ENCODE results near the gene CD151. TPM values are rescaled to one million over a fixed set of nuclear protein-coding genes. Genes with fewer than 3 reads are reported as not detected.

Gene CD151
- total RNA-seq, 2 donors from 2014 or later = 443 to 462 TPM

DNA sequence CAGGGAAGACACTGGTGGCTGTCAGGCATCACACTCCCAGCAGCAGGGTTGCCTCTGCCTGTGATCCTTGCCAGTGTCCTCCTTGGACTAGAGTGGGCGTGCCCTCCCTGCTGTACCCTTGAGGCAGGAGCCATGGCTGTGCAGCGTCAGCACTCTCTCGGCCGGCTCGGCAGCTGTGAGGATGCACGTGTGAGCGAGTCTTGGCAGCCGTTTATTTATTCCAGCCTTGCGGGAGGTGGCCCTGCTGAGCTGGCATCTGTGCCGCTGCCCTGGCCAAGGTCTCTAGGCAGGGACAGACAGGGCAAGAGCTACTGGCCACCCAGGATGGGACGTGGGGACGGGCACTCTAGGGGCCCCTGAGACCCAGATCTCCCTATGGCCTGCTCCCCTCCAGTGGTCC, 43.8 kb downstream of the CD151 start:
- ATAC-seq (no peak), DNase-seq (no peak)
- intact Hi-C loops (cut with DNase I, micrococcal nuclease) = no loop called here

DNA sequence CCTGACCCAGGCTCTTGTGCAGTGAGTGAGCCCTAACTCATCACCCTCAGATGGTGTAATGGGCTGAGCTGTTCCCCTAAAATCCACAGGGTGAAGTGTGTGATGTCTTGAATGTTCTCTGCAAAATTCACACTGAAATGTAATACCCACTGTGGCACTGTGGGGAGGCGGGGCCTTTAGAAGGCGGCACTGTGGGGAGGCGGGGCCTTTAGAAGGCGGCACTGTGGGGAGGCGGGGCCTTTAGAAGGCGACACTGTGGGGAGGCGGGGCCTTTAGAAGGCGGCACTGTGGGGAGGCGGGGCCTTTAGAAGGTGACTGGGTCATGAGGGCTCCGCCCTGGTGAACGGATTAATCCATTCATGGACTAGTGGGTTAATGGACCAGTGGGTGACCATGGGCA, 44.8 kb downstream of the CD151 start:
- intact Hi-C loops (cut with DNase I, micrococcal nuclease) = no loop called here
- DNase-seq = no peak
- ATAC-seq = no peak

DNA sequence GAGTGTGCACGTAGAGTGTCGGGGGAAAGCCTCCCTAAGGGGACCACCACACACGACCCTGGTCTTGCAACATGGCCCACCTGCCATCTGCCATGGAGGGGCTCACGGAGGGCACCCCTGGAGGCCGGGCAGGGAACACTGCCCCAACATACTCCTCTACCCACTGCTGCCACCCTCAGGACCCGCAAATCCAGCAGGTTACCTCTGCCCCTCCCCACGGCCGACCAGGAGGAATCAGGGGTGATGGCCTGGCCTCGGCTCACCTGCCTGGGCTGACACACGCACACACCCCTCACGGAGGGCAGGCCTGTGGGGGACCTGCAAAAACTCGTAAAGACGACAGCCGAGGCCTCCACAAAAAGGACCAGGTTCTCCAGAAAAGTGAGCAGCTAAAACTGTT, 47.7 kb downstream of the CD151 start:
- no peak for ATAC-seq
- intact Hi-C loops (cut with DNase I, micrococcal nuclease) = no loop called here
- no peak for DNase-seq

DNA sequence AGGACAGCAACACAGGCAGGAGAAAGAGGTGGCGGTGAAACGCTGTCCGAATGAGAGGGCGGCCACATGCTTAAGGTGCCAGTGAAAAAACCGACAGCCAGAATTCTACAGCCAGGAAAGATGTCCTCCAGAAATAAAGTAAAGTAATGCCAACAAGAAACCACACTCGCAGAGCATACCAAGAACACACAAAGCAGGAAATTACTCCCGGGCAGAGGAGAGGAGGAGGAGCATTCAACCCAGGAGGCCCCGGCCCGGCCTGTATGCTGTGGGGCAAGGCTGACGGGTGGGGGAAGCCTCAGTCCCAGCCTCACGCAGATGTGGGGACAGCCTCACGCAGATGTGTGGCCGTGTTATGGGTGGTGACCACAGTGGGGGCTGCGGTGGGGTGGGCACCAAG, 49.8 kb downstream of the CD151 start:
- DNase-seq (no peak), ATAC-seq (no peak)
- intact Hi-C loops (cut with DNase I, micrococcal nuclease) = no loop called here

DNA sequence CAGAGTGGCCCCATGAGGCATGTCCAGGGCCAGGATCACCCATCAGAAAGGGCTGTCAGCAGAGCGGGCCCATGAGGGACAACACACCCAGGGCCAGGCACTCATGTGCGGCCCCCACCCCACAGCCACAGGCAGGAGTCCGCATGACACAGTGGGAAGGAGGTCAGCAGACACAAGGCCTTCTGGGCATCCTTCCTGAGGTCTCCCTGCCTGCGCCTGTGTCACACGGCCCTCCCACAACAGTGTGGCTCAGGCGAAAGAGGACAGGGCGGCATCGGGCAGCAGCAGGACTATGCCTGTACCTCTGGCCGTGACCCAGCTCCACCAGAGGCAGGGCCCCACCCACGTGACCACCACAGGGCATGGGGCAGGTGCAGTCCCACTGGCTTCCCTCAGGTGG, 50.8 kb downstream of the CD151 start:
- ATAC-seq (no peak), DNase-seq (no peak)
- intact Hi-C loops (cut with DNase I, micrococcal nuclease) = no loop called here

DNA sequence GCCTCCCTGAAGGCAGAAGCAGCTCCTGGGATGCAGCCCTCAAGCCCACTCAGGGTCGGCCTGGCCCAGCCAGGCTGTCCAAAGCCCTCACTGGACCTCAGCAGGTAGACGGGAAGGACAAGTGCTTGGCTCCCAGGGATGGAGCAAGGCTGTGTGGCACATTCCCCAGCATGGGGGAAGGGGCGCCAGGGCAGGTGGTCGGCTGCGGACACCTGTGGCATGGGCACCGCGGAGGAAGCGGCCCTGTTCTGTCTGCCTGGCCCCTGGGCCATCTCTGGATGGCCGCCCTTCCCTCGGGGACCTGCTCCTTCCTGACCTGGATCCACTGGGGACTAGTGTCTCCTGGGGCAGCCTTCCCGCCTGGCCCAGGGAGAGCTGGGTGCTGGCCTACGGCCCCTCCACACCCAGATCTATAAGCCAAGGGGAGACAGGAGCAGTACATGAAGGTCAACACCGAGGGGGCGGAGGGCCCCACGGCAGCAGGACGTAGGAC, 51.9 kb downstream of the CD151 start:
- ATAC-seq = no peak
- no peak for DNase-seq
- intact Hi-C loops (cut with DNase I, micrococcal nuclease) = no loop called here

DNA sequence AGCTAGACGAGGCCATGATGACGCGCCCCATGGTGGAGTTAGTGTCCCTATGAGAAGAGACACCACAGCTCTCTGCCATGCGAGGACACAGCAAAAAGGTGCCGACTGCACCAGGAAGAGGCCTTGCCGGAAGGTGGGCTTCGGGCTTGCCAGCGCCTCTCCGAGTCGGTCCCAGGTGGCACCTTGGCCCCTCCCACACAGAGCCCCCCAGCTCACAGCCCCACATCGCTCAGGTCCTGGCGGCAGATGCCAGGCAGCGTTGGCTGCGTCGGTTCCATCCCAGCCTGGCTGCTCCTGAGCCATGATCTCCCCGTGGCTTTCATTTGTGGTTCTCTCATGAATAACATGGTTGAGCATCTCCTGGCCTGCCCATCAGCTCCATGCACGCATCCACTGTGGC, 53.8 kb downstream of the CD151 start:
- ATAC-seq (no peak), DNase-seq (no peak)
- intact Hi-C loops (cut with DNase I, micrococcal nuclease) = no loop called here

DNA sequence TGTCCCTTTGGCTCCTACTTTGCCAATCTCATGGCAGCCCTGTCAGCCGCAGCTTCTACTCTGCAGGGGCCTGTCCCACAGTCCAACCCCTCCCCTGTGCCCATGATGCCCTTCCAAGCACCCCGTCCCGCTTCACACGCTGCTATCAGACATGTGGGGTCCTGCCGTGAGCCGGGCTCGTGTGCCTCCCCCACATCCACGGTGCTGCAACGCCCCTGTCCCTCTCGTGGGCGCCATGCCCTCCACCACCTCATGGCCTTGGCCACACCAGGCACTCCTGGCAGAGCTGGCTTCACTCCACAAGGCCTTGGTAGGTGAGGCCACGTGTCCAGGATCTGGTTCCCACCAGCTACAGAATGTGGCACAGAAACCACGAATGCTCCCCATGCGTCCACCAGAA, 54.8 kb downstream of the CD151 start:
- DNase-seq (no peak), ATAC-seq (no peak)
- intact Hi-C loops (cut with DNase I, micrococcal nuclease) = no loop called here

Other genes with a start within 250 kb of the CD151 start
- gene IRF7, start 217.0 kb upstream of the CD151 start, total RNA-seq = 10 to 100 TPM; 29.9 to 36.4 TPM
- gene CDHR5, start 208.0 kb upstream of the CD151 start, total RNA-seq = 100 to 1,000 TPM; 359 to 611 TPM
- gene SCT, start 205.8 kb upstream of the CD151 start, total RNA-seq = 1 to 10 TPM in 1 of 2 donors, not detected in 1; 2.7 TPM
- gene DRD4, start 195.7 kb upstream of the CD151 start, total RNA-seq = 1 to 10 TPM; 1.3 to 1.9 TPM
- 10 to 100 TPM; 24.1 to 27.1 TPM for gene DEAF1, start 137.7 kb upstream of the CD151 start, total RNA-seq
- gene TMEM80, start 137.1 kb upstream of the CD151 start, total RNA-seq = 10 to 100 TPM; 26.9 to 31.3 TPM
- 100 to 1,000 TPM; 248 to 294 TPM for gene EPS8L2, start 126.7 kb upstream of the CD151 start, total RNA-seq
- 100 to 1,000 TPM; 159 to 186 TPM for gene TALDO1, start 85.5 kb upstream of the CD151 start, total RNA-seq
- 10 to 100 TPM; 49.2 to 60.2 TPM for gene GATD1, start 55.5 kb upstream of the CD151 start, total RNA-seq
- gene CEND1, start 42.9 kb upstream of the CD151 start, total RNA-seq = under 1 TPM in 1 of 2 donors, not detected in 1; 0.36 TPM
- gene SLC25A22, start 34.7 kb upstream of the CD151 start, total RNA-seq = 10 to 100 TPM; 16.0 to 16.8 TPM
- 10 to 100 TPM; 20.0 to 25.8 TPM for gene PIDD1, start 27.7 kb upstream of the CD151 start, total RNA-seq
- gene RPLP2, start 23.0 kb upstream of the CD151 start, total RNA-seq = 1,000 to 10,000 TPM; 1,811 to 1,846 TPM
- gene PNPLA2, start 14.0 kb upstream of the CD151 start, total RNA-seq = 100 to 1,000 TPM; 161 to 222 TPM
- 100 to 1,000 TPM; 117 to 122 TPM for gene CRACR2B, start 5.0 kb upstream of the CD151 start, total RNA-seq
- 10 to 100 TPM; 79.4 to 83.1 TPM for gene POLR2L, start 9.6 kb downstream of the CD151 start, total RNA-seq
- gene TSPAN4, start 9.9 kb downstream of the CD151 start, total RNA-seq = 10 to 100 TPM; 11.7 to 20.2 TPM
- 10 to 100 TPM; 52.0 to 54.2 TPM for gene CHID1, start 77.9 kb downstream of the CD151 start, total RNA-seq
- 10 to 100 TPM; 61.6 to 68.8 TPM for gene AP2A2, start 92.9 kb downstream of the CD151 start, total RNA-seq
- gene MUC6, start 203.8 kb downstream of the CD151 start, total RNA-seq = not detected
- 1,000 to 10,000 TPM; 1,472 to 2,135 TPM for gene MUC2, start 241.9 kb downstream of the CD151 start, total RNA-seq